H1 (cell line): ENCODE measurements around the gene TEX48. TPM values are rescaled to one million over a fixed set of nuclear protein-coding genes. Genes with fewer than 3 reads are reported as not detected.

Experiments
- CHD7 ChIP-seq: fragments of 300-600 bp; sonication (generic); IDR thresholded peaks from 2 replicates; pipeline ENCODE4 v1.7.1; 2012; ENCODE audit warnings: low read length, moderate library complexity, mild to moderate bottlenecking, inconsistent platforms; ENCODE audit not compliant: insufficient replicate concordance
- polyA plus RNA-seq, 7 experiments: library from polyadenylated mRNA; depleted of rRNA in 3 of 7; stranded (reverse) in 5 of 7; unstranded in 2 of 7; fragments of >200 nt in 5 of 7; fragments of 200-250 nt in 2 of 7; gene quantifications; 1 replicate in 5 of 7; 2 replicates in 1 of 7; 4 replicates in 1 of 7; pipeline versions ENCODE4 v1.2.1 to v1.2.3, GENCODE V29; 2011 to 2013; ENCODE audit warnings: missing spikeins in 2 of 7, mixed read lengths in 2 of 7
- total RNA-seq: library from RNA; stranded (reverse); fragmentation: NEBNext Ultra II Directional; extraction: Animal tissue kit (Norgen Biotek cat#: 25700); gene quantifications from 2 replicates; pipeline ENCODE4 v1.2.1, GENCODE V29; 2021

The TEX48 gene
- total and polyA plus RNA-seq, 2 of the 8 experiments (the other 6 are each of a cell fraction or from before 2014, with no cell fraction given): not detected

GRCh38 chr9:114671605-114672004, 10.4 kb downstream of the TEX48 start (continued):
- no peak for TF ChIP-seq CHD7
